ENCODE results near the gene MED4. TPM values are rescaled to one million over a fixed set of nuclear protein-coding genes. Genes with fewer than 3 reads are reported as not detected.

MED4 gene
- total RNA-seq, 1 donor from 2014 or later = 49.1 TPM

GRCh38 chr13:48110931-48111721 lies 16.2 kb upstream of the MED4 start:
- Mint-ChIP-seq H3K4me1 (ENCODE audit: unreplicated experiment) (peaks cover 7% of the 10 kb centered on the region), H3K27ac (ENCODE audit: unreplicated experiment) (no peak overlapping the region), H3K27me3 (ENCODE audit: unreplicated experiment) (no peaks in the 10 kb centered on the region), H3K9me3 (ENCODE audit: unreplicated experiment) (no peaks in the 10 kb centered on the region), H3K4me3 (ENCODE audit: unreplicated experiment) (no peak overlapping the region), H3K36me3 (ENCODE audit: low read depth, unreplicated experiment) (no peaks in the 10 kb centered on the region)
- TF ChIP-seq CTCF (IDR thresholded peaks at IDR 0.05; ENCODE audit: unreplicated experiment) = no peak
- no peak for DNase-seq (ENCODE audit: low spot score)

GRCh38 chr13:48110132-48110868 lies 15.4 kb upstream of the MED4 start:
- no peaks in the 10 kb centered on the region for H3K36me3 Mint-ChIP-seq (ENCODE audit: low read depth, unreplicated experiment)
- DNase-seq (ENCODE audit: low spot score) = no peak
- no peak overlapping the region for H3K4me3 Mint-ChIP-seq (ENCODE audit: unreplicated experiment)
- H3K4me1 Mint-ChIP-seq (ENCODE audit: unreplicated experiment) = peaks cover 7% of the 10 kb centered on the region
- H3K9me3 Mint-ChIP-seq (ENCODE audit: unreplicated experiment) = no peaks in the 10 kb centered on the region
- no peak for TF ChIP-seq CTCF (IDR thresholded peaks at IDR 0.05; ENCODE audit: unreplicated experiment)
- no peak overlapping the region for H3K27ac Mint-ChIP-seq (ENCODE audit: unreplicated experiment)
- peaks cover 1% of the 10 kb centered on the region for H3K27me3 Mint-ChIP-seq (ENCODE audit: unreplicated experiment)

GRCh38 chr13:48108106-48108505 lies 13.2 kb upstream of the MED4 start:
- Mint-ChIP-seq H3K9me3 (ENCODE audit: unreplicated experiment) (no peaks in the 10 kb centered on the region), H3K4me3 (ENCODE audit: unreplicated experiment) (no peak overlapping the region), H3K36me3 (ENCODE audit: low read depth, unreplicated experiment) (no peaks in the 10 kb centered on the region), H3K27ac (ENCODE audit: unreplicated experiment) (no peak overlapping the region), H3K4me1 (ENCODE audit: unreplicated experiment) (peaks cover 7% of the 10 kb centered on the region), H3K27me3 (ENCODE audit: unreplicated experiment) (peaks cover 1% of the 10 kb centered on the region)
- no peak for TF ChIP-seq CTCF (IDR thresholded peaks at IDR 0.05; ENCODE audit: unreplicated experiment)
- no peak for DNase-seq (ENCODE audit: low spot score)

GRCh38 chr13:48097793-48098192 lies 2.9 kb upstream of the MED4 start:
- no peaks in the 10 kb centered on the region for H3K9me3 Mint-ChIP-seq (ENCODE audit: unreplicated experiment)
- H3K27ac Mint-ChIP-seq (ENCODE audit: unreplicated experiment) = no peak overlapping the region
- peaks cover 7% of the 10 kb centered on the region for H3K36me3 Mint-ChIP-seq (ENCODE audit: low read depth, unreplicated experiment)
- no peak overlapping the region for H3K4me3 Mint-ChIP-seq (ENCODE audit: unreplicated experiment)
- H3K27me3 Mint-ChIP-seq (ENCODE audit: unreplicated experiment) = no peaks in the 10 kb centered on the region
- TF ChIP-seq CTCF (IDR thresholded peaks at IDR 0.05; ENCODE audit: unreplicated experiment) = no peak
- H3K4me1 Mint-ChIP-seq (ENCODE audit: unreplicated experiment) = peaks cover 14% of the 10 kb centered on the region
- no peak for DNase-seq (ENCODE audit: low spot score)

- Mint-ChIP-seq H3K27ac (ENCODE audit: unreplicated experiment) (no peak overlapping the region), H3K4me1 (ENCODE audit: unreplicated experiment) (peaks cover 17% of the 10 kb centered on the region), H3K36me3 (ENCODE audit: low read depth, unreplicated experiment) (peaks cover 7% of the 10 kb centered on the region), H3K9me3 (ENCODE audit: unreplicated experiment) (no peaks in the 10 kb centered on the region), H3K4me3 (ENCODE audit: unreplicated experiment) (no peak overlapping the region), H3K27me3 (ENCODE audit: unreplicated experiment) (no peaks in the 10 kb centered on the region)
- TF ChIP-seq CTCF (IDR thresholded peaks at IDR 0.05; ENCODE audit: unreplicated experiment) = no peak
- DNase-seq (ENCODE audit: low spot score) = no peak
These were observed 1.8 kb upstream of the MED4 start for GRCh38 chr13:48096670-48097069.
